GM12878 (cell line): ENCODE results near the gene SLC26A1. TPM values are rescaled to one million over a fixed set of nuclear protein-coding genes. Genes with fewer than 3 reads are reported as not detected.

Source experiments
- ATAC-seq: fragments of 200-7000 bp; cut with Tn5 transposase; 3 replicates; pipeline ENCODE4 v1.9.1; 2020; ENCODE audit warnings: mild to moderate bottlenecking, moderate library complexity
- BruUV-seq: library from RNA; stranded (reverse); fragments of 400-500 nt; replicated peaks from 2 replicates; lab custom pipeline; 2021; lab: Mats Ljungman, UMichigan
- CTCF ChIA-PET: fragments of 300-600 bp; sonication (Branson Sonifier 250); formaldehyde crosslinking; extraction: SDS; loops from one replicate; lab custom pipeline; 2021; ENCODE audit warnings: inconsistent platforms; lab: Yijun Ruan, JAX
- POLR2A ChIA-PET: fragments of 350-600 bp; formaldehyde crosslinking; extraction: SDS; loops from one replicate; lab custom pipeline; 2021; ENCODE audit warnings: inconsistent platforms; lab: Charles Lee
- RAD21 ChIA-PET: fragments of 300-600 bp; sonication (Branson Sonifier 250); formaldehyde crosslinking; loops from one replicate; lab custom pipeline; 2023; ENCODE audit warnings: antibody characterized with exemption; ENCODE audit not compliant: unreplicated experiment; lab: Charles Lee
- SMC1A ChIA-PET: fragments of 300-600 bp; sonication (Branson Sonifier 250); formaldehyde crosslinking; loops from one replicate; lab custom pipeline; 2023; ENCODE audit not compliant: unreplicated experiment, uncharacterized antibody; lab: Charles Lee
- DNase-seq: peaks from one replicate; pipeline ENCODE4 v3.0.0-alpha.2; 2011; ENCODE audit warnings: low read depth, low spot score
- FAIRE-seq: peaks from 3 replicates; lab custom pipeline; 2011; peaks lifted over from hg19 to GRCh38; lab: Jason Lieb, UNC
- H2AFZ ChIP-seq: 2 replicates; pipeline ENCODE4 v1.6.0; 2011; ENCODE audit warnings: low read depth, low read length, control low read depth; ENCODE audit not compliant: control insufficient read depth
- H3K27ac ChIP-seq: 2 replicates; pipeline ENCODE4 v1.5.1; 2011; ENCODE audit warnings: control low read depth; ENCODE audit not compliant: control insufficient read depth, insufficient read depth
- H3K27me3 ChIP-seq, 2 experiments: replicated peaks in 1 of 2; 2 replicates each; pipeline versions ENCODE4 v1.6.0 to v1.6.1; 2011; ENCODE audit warnings: low read length in 1 of 2; ENCODE audit not compliant: control insufficient read depth in 2 of 2, insufficient read depth in 2 of 2
- H3K36me3 ChIP-seq, 2 experiments: 2 replicates each; pipeline ENCODE4 v1.5.1; 2011; ENCODE audit warnings: low read length in 1 of 2; ENCODE audit not compliant: control insufficient read depth in 2 of 2, insufficient read depth in 2 of 2
- H3K4me1 ChIP-seq: 2 replicates; pipeline ENCODE4 v1.6.1; 2011; ENCODE audit warnings: mild to moderate bottlenecking, low read length, moderate library complexity, mixed read lengths; ENCODE audit not compliant: control insufficient read depth, insufficient read depth
- H3K4me2 ChIP-seq: 2 replicates; pipeline ENCODE4 v1.6.0; 2011; ENCODE audit warnings: control low read depth; ENCODE audit not compliant: control insufficient read depth, insufficient read depth
- H3K4me3 ChIP-seq: fragments of 200-600 bp; sonication (generic); 2 replicates; pipeline ENCODE4 v1.5.1; 2016
- H3K79me2 ChIP-seq: 2 replicates; pipeline ENCODE4 v1.6.0; 2011; ENCODE audit warnings: low read length; ENCODE audit not compliant: control insufficient read depth, insufficient read depth
- H3K9ac ChIP-seq: 2 replicates; pipeline ENCODE4 v1.8.0; 2011; ENCODE audit warnings: low read length, control low read depth, mixed read lengths; ENCODE audit not compliant: control insufficient read depth, insufficient read depth
- H3K9me3 ChIP-seq: replicated peaks from 3 replicates; pipeline ENCODE4 v1.5.1; 2011; ENCODE audit warnings: mild to moderate bottlenecking, low read length; ENCODE audit not compliant: control insufficient read depth, insufficient read depth
- H4K20me1 ChIP-seq: 2 replicates; pipeline ENCODE4 v1.6.0; 2011; ENCODE audit not compliant: control insufficient read depth, insufficient read depth
- BCL11A ChIP-seq: IDR thresholded peaks from 2 replicates; pipeline ENCODE4 v1.6.1; 2011; ENCODE audit warnings: low read depth, low read length
- BMI1 ChIP-seq: fragments of 450-650 bp; IDR thresholded peaks from 2 replicates; pipeline ENCODE4 v1.6.1; 2016; ENCODE audit warnings: mild to moderate bottlenecking, moderate library complexity, borderline replicate concordance
- BRCA1 ChIP-seq: IDR thresholded peaks from 2 replicates; pipeline ENCODE4 v1.6.1; 2011; ENCODE audit warnings: low read depth, low read length, improper control_type of control experiment
- CEBPB ChIP-seq, 2 experiments: fragments of 150-350 bp in 1 of 2; IDR thresholded peaks; 2 replicates each; pipeline ENCODE4 v1.6.1; 2012 to 2014; ENCODE audit warnings: low read depth in 2 of 2, low read length in 2 of 2, borderline replicate concordance in 1 of 2, inconsistent platforms in 1 of 2
- CUX1 ChIP-seq: IDR thresholded peaks from 2 replicates; pipeline ENCODE4 v1.6.1; 2012; ENCODE audit warnings: improper control_type of control experiment, low read depth, low read length; ENCODE audit not compliant: insufficient replicate concordance
- E2F8 ChIP-seq: fragments of 450-650 bp; IDR thresholded peaks from 2 replicates; pipeline ENCODE4 v1.6.1; 2018; ENCODE audit warnings: mild to moderate bottlenecking, low read depth, moderate library complexity; ENCODE audit not compliant: partially characterized antibody
- EP300 ChIP-seq, 2 experiments: fragments of 150-350 bp in 1 of 2; IDR thresholded peaks; 2 replicates each; pipeline ENCODE4 v1.6.1; 2011 to 2012; ENCODE audit warnings: low read depth in 2 of 2, low read length in 2 of 2, borderline replicate concordance in 1 of 2, improper control_type of control experiment in 1 of 2, inconsistent platforms in 1 of 2; ENCODE audit not compliant: control insufficient read depth in 1 of 2
- FOXK2 ChIP-seq: fragments of 450-650 bp; IDR thresholded peaks from 2 replicates; pipeline ENCODE4 v1.6.1; 2017; ENCODE audit warnings: mild to moderate bottlenecking, moderate library complexity
- FOXM1 ChIP-seq: IDR thresholded peaks from 2 replicates; pipeline ENCODE4 v1.6.1; 2012; ENCODE audit warnings: low read depth, mild to moderate bottlenecking, inconsistent platforms, low read length, moderate library complexity
- GABPA ChIP-seq: IDR thresholded peaks from 2 replicates; pipeline ENCODE4 v1.6.1; 2014; ENCODE audit warnings: antibody characterized with exemption, low read depth, mild to moderate bottlenecking, inconsistent platforms
- PBX3 ChIP-seq: IDR thresholded peaks from 2 replicates; pipeline ENCODE4 v1.6.1; 2011; ENCODE audit warnings: mild to moderate bottlenecking, low read depth, low read length, moderate library complexity; ENCODE audit not compliant: insufficient replicate concordance
- SP1 ChIP-seq: IDR thresholded peaks from one replicate; pipeline ENCODE4 v1.6.1; 2011; ENCODE audit warnings: low read depth, low read length
- TCF7 ChIP-seq: IDR thresholded peaks from 2 replicates; pipeline ENCODE4 v1.6.1; 2014; ENCODE audit warnings: antibody characterized with exemption, borderline replicate concordance
- WGBS: methylation state at CpG from one replicate; pipeline ENCODE4 v1.1.6; 2016; ENCODE audit warnings: low lambda C conversion rate; ENCODE audit not compliant: insufficient replicate concordance, insufficient coverage; ENCODE audit errors: missing lambda C conversion rate; 5-methylcytosine and 5-hydroxymethylcytosine counted together
- in situ Hi-C: fragments of 300-500 bp; cut with MboI; formaldehyde crosslinking; loops from 9 replicates; pipeline ENCODE4 v1.14.3; 2018; ENCODE audit warnings: mixed read lengths
- intact Hi-C: fragments of 100-400 bp; cut with micrococcal nuclease; formaldehyde crosslinking; loops from one replicate; pipeline ENCODE4 v1.14.2; 2022; ENCODE audit not compliant: unreplicated experiment
- polyA plus RNA-seq, 11 experiments: library from polyadenylated mRNA; depleted of rRNA in 4 of 11; unstranded in 6 of 11; stranded (reverse) in 5 of 11; fragments of >200 nt; fragmentation: Nextera tagmentation in 4 of 11; fragmentation: Illumina TruSeq in 1 of 11; extraction: Ambion mirVana in 4 of 11; extraction: Trizol in 1 of 11; gene quantifications; 1 replicate in 1 of 11; 2 replicates in 10 of 11; pipeline versions ENCODE4 v1.2.1 to v1.2.3, GENCODE V29; 2011 to 2016; ENCODE audit warnings: inconsistent platforms in 2 of 11, missing spikeins in 2 of 11, low read depth in 1 of 11
- total RNA-seq, 4 experiments: library from RNA; depleted of rRNA in 3 of 4; stranded (reverse); fragments of >200 nt in 3 of 4; fragmentation: Illumina TruSeq in 1 of 4; extraction: Trizol in 1 of 4; gene quantifications; 2 replicates each; pipeline versions ENCODE4 v1.2.1 to v1.2.3, GENCODE V29; 2013 to 2021
- TF ChIP-seq, protein P1 (sequence below): fragments of 450-650 bp; IDR thresholded peaks from 2 replicates; pipeline ENCODE4 v1.6.1; 2016; ENCODE audit warnings: mild to moderate bottlenecking

Gene SLC26A1
- total and polyA plus RNA-seq, 10 of the 15 experiments (the other 5 are each of a cell fraction or from before 2014, with no cell fraction given), result 0.05 to 0.96 (median 0.28) TPM; not detected in 5

- ATAC-seq (no peak), FAIRE-seq (no peak), DNase-seq (no peak)
- Histone ChIP-seq H3K79me2 (no peaks in the 10 kb centered on the region), H3K27ac (no peak overlapping the region), H3K4me2 (no peak overlapping the region), H3K9me3 (no peaks in the 10 kb centered on the region), H3K27me3 (no peaks in the 10 kb centered on the region), H3K4me1 (no peaks in the 10 kb centered on the region), H3K9ac (no peak overlapping the region), H2AFZ (no peak overlapping the region), H3K36me3 (no peaks in the 10 kb centered on the region), H3K4me3 (no peak overlapping the region), H4K20me1 (no peaks in the 10 kb centered on the region)
- 88% methylated on average over 21 of the region's 21 CpGs for WGBS
- intact Hi-C loops (no loop called here), in situ Hi-C loops (no loop called here)
- no TSS peak for BruUV-seq
- ChIA-PET POLR2A (no interaction called here), RAD21 (no interaction called here), SMC1A (no interaction called here), CTCF (no interaction called here)
- no peak for TF ChIP-seq EP300 (IDR thresholded peaks at IDR 0.05; ENCODE audit: borderline replicate concordance in 1 of 2, control insufficient read depth in 1 of 2, low read depth in 2 of 2, low read length in 2 of 2)
- no peak for TF ChIP-seq BCL11A
- TF ChIP-seq SP1, result no peak
- no peak for TF ChIP-seq BMI1
- TF ChIP-seq E2F8, result no peak
- TF ChIP-seq FOXM1, result no peak
- TF ChIP-seq, protein P1, sequence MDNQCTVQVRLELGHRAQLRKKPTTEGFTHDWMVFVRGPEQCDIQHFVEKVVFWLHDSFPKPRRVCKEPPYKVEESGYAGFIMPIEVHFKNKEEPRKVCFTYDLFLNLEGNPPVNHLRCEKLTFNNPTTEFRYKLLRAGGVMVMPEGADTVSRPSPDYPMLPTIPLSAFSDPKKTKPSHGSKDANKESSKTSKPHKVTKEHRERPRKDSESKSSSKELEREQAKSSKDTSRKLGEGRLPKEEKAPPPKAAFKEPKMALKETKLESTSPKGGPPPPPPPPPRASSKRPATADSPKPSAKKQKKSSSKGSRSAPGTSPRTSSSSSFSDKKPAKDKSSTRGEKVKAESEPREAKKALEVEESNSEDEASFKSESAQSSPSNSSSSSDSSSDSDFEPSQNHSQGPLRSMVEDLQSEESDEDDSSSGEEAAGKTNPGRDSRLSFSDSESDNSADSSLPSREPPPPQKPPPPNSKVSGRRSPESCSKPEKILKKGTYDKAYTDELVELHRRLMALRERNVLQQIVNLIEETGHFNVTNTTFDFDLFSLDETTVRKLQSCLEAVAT, result no peak
- no peak for TF ChIP-seq FOXK2
- no peak for TF ChIP-seq PBX3
- TF ChIP-seq TCF7, result no peak
- TF ChIP-seq GABPA, result no peak
- no peak for TF ChIP-seq CEBPB (IDR thresholded peaks at IDR 0.05; ENCODE audit: borderline replicate concordance in 1 of 2, low read depth in 2 of 2, low read length in 2 of 2)
- TF ChIP-seq CUX1, result no peak
- TF ChIP-seq BRCA1, result no peak
Observed at GRCh38 chr4:965766-966134, 27.5 kb downstream of the SLC26A1 start.
